ENCODE data around the gene SLIRP.
"Not testable (repeated sequence)": the region's sequence is repeated elsewhere in the genome, so short reads cannot be mapped to it uniquely, and the experiment has no call there.

SLIRP gene

GRCh38 chr14:77746064-77746702 lies 38.3 kb downstream of the SLIRP start:
- DNase-seq = no peak

GRCh38 chr14:77747425-77747824 lies 39.5 kb downstream of the SLIRP start:
- DNase-seq = not testable (repeated sequence)

- no peak for DNase-seq
Measured at GRCh38 chr14:77752266-77752665, 44.4 kb downstream of the SLIRP start.

GRCh38 chr14:77752799-77753516 lies 45.1 kb downstream of the SLIRP start:
- DNase-seq = no peak

- peak; percentile 82 to 84 for DNase-seq
Measured at GRCh38 chr14:77760381-77761204, 52.7 kb downstream of the SLIRP start, which contains the start of gene SNW1. Gene SNW1, minus strand, starts transcription at chr14:77761156. Its CDS starts 29 bp downstream, at chr14:77761127.

- DNase-seq = peak in 1 of 2 donors; percentile 9
Measured at GRCh38 chr14:77761205-77761931, 53.5 kb downstream of the SLIRP start.

GRCh38 chr14:77763316-77763715 lies 55.4 kb downstream of the SLIRP start:
- DNase-seq = no peak

GRCh38 chr14:77763978-77764377 lies 56.1 kb downstream of the SLIRP start:
- no peak for DNase-seq

Data from stimulated activated CD4-positive, alpha-beta T cell treated with anti-CD3 and anti-CD28 coated beads, Interleukin-2, amount 100 ng/mL, for 48 hours (primary cell).